ENCODE data around the gene LRRC36.

The LRRC36 gene

DNA sequence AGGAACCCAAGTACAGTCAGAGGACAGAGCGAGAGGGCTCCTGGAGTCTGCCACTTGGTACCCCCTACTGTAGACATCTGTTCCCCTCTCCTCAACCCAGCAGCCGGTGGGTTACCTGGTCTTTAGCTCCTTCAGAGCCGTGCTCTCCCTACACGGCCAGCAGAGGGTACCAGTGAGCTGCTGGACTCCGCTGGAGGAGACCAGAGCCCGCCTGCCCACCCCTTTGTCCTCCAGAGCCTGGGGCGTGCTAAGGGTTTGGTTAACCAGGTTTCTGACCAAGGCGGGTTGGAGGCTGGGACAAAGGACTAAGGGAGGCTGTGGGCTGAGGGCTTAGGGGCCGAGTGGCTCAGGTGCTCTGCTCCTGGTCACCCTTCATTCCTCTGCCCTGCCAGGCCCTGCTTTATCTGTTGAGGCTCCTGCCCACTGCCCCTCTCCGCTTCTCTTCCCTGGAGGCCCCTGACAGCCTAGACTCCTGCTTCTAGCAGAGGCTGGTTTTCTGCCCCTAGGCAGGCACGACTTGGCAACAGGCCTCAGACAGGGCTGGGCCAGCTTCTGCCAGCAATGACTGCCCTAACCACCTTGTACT lies 101.6 kb downstream of the LRRC36 start:
- H3K4me3 ChIP-seq (ENCODE audit: low read depth, low read length), result no peak overlapping the region
- TF ChIP-seq CTCF (IDR thresholded peaks at IDR 0.05; ENCODE audit: borderline replicate concordance, insufficient read depth, low read depth, low read length), result peak; percentile 95

DNA sequence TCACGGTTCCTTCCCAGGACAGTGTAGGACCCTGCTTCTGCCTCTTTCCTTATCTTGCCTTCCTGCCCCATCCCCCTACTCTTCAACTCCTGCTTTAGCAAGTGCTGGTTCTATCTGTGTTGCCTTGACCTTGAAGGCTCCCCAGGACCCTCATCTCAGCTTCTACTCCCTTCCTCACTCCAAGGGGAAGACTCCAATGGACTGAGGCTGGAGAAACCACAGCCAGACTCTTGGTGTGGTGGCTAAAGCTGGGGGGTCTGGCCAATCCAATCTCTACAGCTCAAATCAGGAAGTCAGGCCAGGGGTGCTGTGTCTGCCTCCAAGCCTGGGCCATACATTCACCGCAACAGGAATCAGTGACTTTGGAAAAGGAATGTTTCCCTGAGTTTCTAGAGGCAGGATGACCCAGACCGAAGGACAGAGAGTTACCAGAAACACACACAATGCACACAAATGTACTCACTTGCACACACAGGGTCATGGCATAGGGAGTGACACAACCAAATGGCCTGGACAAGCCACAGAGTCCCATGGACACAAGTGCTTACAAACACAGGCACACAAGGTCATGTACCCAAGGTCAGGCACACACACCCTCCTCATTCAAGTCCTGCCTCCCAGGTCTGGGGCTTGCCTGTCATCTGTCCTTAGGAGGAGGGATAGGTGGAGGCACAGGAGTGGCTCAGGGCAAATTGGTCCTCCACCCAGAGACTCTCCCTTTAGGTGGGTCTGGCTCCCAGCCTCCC lies 102.6 kb downstream of the LRRC36 start:
- no peak overlapping the region for H3K4me3 ChIP-seq (ENCODE audit: low read depth, low read length)
- TF ChIP-seq CTCF (IDR thresholded peaks at IDR 0.05; ENCODE audit: borderline replicate concordance, insufficient read depth, low read depth, low read length), result no peak

GRCh38 chr16:67429799-67430503 lies 103.3 kb downstream of the LRRC36 start:
- no peak overlapping the region for H3K4me3 ChIP-seq (ENCODE audit: low read depth, low read length)
- TF ChIP-seq CTCF (IDR thresholded peaks at IDR 0.05; ENCODE audit: borderline replicate concordance, insufficient read depth, low read depth, low read length), result no peak

- peak overlapping the region; percentile 11 for H3K4me3 ChIP-seq (ENCODE audit: low read depth, low read length)
- TF ChIP-seq CTCF (IDR thresholded peaks at IDR 0.05; ENCODE audit: borderline replicate concordance, insufficient read depth, low read depth, low read length), result no peak
Measured at GRCh38 chr16:67430504-67430976, 103.9 kb downstream of the LRRC36 start.

GRCh38 chr16:67430977-67431774 lies 104.6 kb downstream of the LRRC36 start, which contains the start of gene HSD11B2:
Gene HSD11B2 (plus strand): TSS chr16:67431121. CDS start chr16:67431249, 128 bp downstream.
- TF ChIP-seq CTCF (IDR thresholded peaks at IDR 0.05; ENCODE audit: borderline replicate concordance, insufficient read depth, low read depth, low read length), result no peak
- peak within 1 kb of the TSS; percentile 11 for H3K4me3 ChIP-seq (ENCODE audit: low read depth, low read length)

DNA sequence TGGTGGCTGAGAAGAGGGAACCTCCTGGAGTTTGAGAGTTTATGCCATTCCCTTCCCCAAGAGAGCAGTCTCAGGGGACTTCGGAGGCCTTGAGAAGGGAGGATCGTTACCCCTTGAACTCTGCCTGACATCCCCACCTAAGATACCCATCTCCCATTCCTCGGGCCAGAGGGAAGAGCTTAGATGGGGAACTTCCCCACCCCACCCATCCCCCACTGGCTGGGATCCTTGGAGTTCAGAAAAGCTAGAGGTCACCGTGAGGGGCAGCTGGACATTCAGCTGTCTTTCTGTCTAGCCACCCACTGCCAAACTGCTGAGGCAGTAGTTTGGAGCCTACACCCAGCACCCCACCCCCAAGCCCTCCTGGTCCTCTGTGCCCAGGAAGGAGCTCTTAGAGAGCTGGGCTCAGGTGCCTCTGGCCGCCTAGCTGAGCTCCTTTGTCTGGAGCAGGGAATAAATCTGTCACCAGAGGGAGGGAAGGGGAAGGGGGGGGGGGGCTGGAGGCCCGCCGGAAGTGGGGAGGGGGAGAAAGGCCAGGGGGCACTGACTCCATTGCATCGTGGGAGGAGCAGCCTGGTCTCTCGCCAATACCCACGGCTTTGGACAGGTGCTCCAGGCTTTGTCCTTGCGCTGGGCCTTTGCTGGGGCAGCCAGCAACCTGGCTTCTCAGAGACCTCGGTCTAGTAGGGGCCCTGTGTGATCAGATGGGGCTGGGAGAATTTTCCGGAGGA lies 105.3 kb downstream of the LRRC36 start:
- H3K4me3 ChIP-seq (ENCODE audit: low read depth, low read length), result no peak overlapping the region

More for the DNA sequence above, 105.3 kb downstream of the LRRC36 start:
- TF ChIP-seq CTCF (IDR thresholded peaks at IDR 0.05; ENCODE audit: borderline replicate concordance, insufficient read depth, low read depth, low read length), result no peak

Data from GM12875 (cell line).